GM12892 (cell line): ENCODE measurements around the gene KRTAP10-6.
"Not testable (repeated sequence)": the region's sequence is repeated elsewhere in the genome, so short reads cannot be mapped to it uniquely, and the experiment has no call there.

ENCODE experiments used
- DNase-seq: peaks from one replicate; pipeline ENCODE4 v3.0.0; 2011; ENCODE audit not compliant: insufficient read length
- FAIRE-seq: peaks from 2 replicates; lab custom pipeline; 2011; peaks lifted over from hg19 to GRCh38; lab: Jason Lieb, UNC
- POLR2A ChIP-seq: IDR thresholded peaks from 2 replicates; pipeline ENCODE4 v1.6.1; 2011; ENCODE audit warnings: low read depth, low read length, control low read depth
- POLR2AphosphoS5 ChIP-seq: IDR thresholded peaks from 2 replicates; pipeline ENCODE4 v1.6.1; 2011; ENCODE audit warnings: low read depth, low read length, control low read depth
- TAF1 ChIP-seq: IDR thresholded peaks from 2 replicates; pipeline ENCODE4 v1.6.1; 2011; ENCODE audit warnings: low read depth, mild to moderate bottlenecking, control low read depth, low read length, borderline replicate concordance

The KRTAP10-6 gene

DNA sequence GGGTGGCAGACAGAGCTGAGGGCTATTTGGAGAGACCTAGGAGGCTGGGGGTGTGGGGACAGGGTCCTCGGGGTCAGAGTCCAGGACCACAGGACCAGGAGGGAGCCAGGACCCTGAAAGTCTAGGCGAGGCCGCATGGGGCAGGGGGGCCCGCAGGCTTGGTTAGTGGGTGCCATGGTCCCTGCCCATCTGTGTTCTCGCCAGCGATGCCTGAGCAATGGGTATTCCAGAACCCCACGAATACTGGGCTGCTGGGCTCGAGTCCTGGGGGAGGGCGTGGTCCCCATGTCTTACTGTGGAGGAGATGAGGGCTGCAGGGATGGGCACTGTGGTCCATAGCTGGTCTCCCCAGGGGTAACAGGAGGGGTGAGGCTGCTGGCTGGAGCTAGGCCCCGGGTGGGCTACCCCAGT, 2.0 kb downstream of the KRTAP10-6 start:
- DNase-seq (no peak), FAIRE-seq (no peak)
- TF ChIP-seq POLR2AphosphoS5, result no peak
- TF ChIP-seq TAF1, result no peak
- TF ChIP-seq POLR2A, result no peak

DNA sequence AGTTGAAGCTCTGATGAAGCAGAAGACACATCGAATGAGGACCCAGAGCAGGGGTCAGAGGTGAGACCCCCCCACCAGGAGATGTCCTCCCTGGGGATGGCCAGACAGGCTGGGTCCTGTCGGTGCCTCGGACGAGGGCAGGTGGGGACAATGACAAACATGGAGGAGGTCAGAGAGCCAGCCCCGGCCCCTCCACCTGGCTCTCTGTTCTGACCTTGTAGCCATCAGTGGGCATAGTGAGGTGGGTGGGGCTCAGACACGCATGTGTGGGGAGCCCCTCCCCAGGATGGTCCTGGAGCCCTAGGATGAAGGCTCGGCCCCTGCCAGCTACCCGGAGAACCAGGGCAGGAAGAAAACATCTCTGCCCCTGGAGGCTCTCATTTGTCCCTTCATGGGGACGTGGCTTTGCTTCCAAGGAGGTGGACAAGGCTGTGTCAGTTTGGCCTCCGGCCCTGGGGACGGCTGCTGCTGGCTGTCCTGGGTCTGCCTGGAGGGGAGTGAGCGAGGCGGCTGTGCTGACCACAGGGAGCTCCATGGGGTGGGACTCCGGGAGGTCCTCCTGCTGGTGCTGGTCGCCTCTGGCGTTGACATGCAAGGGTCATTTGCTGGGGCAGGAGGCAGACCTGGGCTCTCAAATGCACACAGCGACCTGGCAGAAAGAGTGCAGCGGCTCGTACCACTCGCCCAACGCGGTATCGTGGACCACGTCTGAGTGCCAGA, 2.6 kb downstream of the KRTAP10-6 start:
- no peak for TF ChIP-seq POLR2AphosphoS5
- TF ChIP-seq TAF1, result no peak
- no peak for TF ChIP-seq POLR2A
- FAIRE-seq, result no peak
- DNase-seq, result no peak

DNA sequence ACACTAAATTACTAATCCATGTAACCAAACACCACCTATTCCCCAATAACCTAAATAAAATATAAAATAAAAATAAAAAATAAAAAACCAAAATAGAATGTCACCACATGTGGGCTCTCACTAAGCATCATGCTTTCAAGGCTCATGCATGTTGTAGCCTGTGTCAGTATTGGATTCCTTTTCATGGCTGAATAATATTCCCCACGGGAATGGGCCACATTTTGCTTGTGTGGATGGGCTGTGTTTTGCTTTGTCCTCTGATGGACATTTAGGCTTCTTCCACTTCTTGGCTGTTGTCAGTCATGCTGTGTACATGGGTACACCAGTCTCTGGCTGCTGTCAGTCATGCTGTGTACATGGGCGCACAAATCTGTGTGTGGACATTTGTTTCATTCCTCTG, 3.2 kb downstream of the KRTAP10-6 start:
- DNase-seq (no peak), FAIRE-seq (no peak)
- TF ChIP-seq POLR2A (no peak), POLR2AphosphoS5 (no peak), TAF1 (no peak)

GRCh38 chr21:44585892-44586291, 6.4 kb downstream of the KRTAP10-6 start:
- DNase-seq, result no peak
- no peak for FAIRE-seq
- TF ChIP-seq POLR2A, result no peak
- TF ChIP-seq TAF1, result no peak
- TF ChIP-seq POLR2AphosphoS5, result no peak

DNA sequence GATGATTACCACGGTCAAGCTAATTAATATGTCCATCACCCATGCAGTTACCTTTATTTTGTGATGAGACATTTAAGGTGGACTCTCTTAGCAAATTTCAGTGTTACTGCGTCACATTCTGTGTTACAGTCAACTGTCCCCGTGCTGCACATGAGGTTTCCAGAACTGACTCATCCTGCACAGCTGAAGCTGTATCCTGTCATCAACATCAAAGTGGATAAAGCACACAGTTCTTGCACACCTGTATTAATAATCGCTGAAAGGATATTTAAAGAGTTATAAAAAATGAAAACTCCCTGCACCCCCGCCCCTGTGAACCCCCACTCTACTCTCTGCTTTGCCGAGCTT, 8.5 kb downstream of the KRTAP10-6 start:
- DNase-seq (no peak), FAIRE-seq (no peak)

GRCh38 chr21:44583089-44583799, 9.1 kb downstream of the KRTAP10-6 start:
- DNase-seq, result no peak
- no peak for TF ChIP-seq POLR2AphosphoS5
- TF ChIP-seq POLR2A, result no peak
- TF ChIP-seq TAF1, result no peak
- no peak for FAIRE-seq

More for the DNA sequence above, 8.5 kb downstream of the KRTAP10-6 start:
- TF ChIP-seq TAF1, result no peak
- no peak for TF ChIP-seq POLR2A
- TF ChIP-seq POLR2AphosphoS5, result no peak

DNA sequence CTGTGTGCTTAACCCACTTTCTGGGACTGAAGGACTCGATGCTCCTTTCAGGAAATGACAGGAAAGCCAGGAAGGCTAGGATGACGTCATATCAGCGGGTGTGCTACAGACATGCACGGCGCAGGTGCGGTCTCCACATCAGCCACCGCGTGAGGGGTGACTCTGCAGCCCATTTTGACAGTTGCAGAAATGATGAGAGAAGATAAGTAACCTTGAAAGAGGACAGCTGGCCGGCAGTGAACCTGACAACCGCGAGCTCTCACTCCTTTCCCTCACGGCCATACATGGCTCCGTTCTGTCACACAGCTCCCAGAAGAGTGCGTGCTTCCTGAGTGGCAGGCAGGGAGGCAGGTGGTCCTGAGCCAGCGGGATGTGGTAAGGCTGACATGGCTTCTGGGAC, 10.2 kb downstream of the KRTAP10-6 start:
- TF ChIP-seq TAF1, result no peak
- DNase-seq (no peak), FAIRE-seq (no peak)

DNA sequence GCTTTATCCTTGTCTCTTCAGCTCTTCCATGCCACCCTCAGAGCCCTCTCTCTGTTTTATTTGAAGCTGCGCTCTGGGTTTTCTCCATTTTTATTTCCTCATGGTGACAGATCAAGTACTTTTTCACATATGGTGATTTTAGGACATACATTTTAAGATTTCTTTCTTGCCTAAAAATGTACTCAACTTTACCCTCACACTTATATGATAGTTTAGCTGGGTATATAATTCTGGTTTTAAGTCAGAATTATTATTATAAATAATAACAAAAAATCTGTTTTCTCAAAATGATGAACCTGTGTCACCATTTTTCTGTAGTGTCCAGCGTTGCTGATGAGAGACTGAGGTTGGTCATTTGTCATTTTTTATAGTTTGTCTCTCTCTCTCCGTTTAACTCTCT, 11.1 kb downstream of the KRTAP10-6 start:
- TF ChIP-seq TAF1 (no peak), POLR2A (no peak), POLR2AphosphoS5 (no peak)
- DNase-seq (no peak), FAIRE-seq (no peak)

- not testable (repeated sequence) for DNase-seq, FAIRE-seq
These were observed 12.0 kb downstream of the KRTAP10-6 start, which contains the start of gene KRTAP10-5 for GRCh38 chr21:44580231-44580821. Gene KRTAP10-5 (minus strand): TSS chr21:44580604. CDS start chr21:44580578, 26 bp downstream.

- FAIRE-seq, result no peak
- TF ChIP-seq POLR2A, result no peak
- TF ChIP-seq POLR2AphosphoS5, result no peak
- no peak for TF ChIP-seq TAF1
- no peak for DNase-seq
These were observed 12.5 kb downstream of the KRTAP10-6 start for GRCh38 chr21:44579833-44580144.

- FAIRE-seq, result no peak
- TF ChIP-seq POLR2AphosphoS5 (no peak), POLR2A (no peak), TAF1 (no peak)
These were observed 13.1 kb downstream of the KRTAP10-6 start for GRCh38 chr21:44579056-44579832.

More at GRCh38 chr21:44579056-44579832, 13.1 kb downstream of the KRTAP10-6 start:
- DNase-seq, result no peak
